GM18499 (cell line): Measurements from ENCODE around the gene KLHDC8A.

Experiments used
- ATAC-seq: cut with Tn5 transposase; IDR thresholded peaks from one replicate; pipeline ENCODE4 v1.9.1; 2021; ENCODE audit warnings: moderate number of reproducible peaks; ENCODE audit not compliant: insufficient read depth, unreplicated experiment

Gene KLHDC8A

DNA sequence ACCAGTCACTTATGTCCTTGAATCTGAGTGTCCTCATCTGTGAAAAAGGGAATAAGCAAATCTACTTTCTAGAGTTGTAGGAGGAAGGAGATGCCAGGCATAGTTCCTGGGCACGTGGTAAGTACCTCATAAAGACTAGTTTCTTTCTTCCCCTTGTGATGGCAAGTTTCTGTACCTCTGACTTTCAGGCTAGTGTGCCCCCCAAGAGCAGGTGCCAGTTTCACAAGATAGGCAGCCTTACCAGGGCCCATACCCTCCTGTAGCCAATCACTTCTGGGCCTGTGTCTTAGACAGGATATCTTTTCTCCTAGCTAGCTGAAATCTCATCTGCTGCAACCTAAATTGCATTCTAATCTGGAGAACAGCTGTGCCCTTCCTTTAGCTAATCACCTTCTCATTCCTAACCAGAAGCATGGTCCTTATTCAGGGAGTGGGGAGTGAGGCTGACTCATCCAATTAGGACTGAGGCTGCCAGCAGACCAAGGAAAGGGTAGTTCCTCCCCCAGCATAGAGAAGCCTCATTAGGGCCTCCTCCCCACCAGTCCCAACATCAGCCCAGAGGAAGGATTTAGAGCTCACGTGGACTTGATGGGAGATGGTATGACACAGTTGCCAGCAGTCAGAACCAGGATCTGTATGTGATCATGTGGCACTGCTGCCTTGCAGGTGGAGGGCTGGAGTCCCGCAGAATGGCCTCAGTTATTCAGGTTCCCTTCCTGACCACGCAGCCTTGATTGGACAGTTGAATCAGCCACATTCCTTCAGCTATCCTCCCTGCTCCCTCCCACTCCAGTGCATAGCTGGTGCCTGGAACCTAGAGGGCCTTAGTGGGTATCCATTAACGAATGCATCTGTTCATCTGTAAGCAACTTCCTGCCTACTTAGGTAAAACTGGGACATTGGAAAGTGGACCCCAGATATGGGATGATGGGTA is 7.9 kb downstream of the KLHDC8A start:
- no peak for ATAC-seq

- ATAC-seq: no peak
Measured at GRCh38 chr1:205346956-205347574, 9.7 kb downstream of the KLHDC8A start.

DNA sequence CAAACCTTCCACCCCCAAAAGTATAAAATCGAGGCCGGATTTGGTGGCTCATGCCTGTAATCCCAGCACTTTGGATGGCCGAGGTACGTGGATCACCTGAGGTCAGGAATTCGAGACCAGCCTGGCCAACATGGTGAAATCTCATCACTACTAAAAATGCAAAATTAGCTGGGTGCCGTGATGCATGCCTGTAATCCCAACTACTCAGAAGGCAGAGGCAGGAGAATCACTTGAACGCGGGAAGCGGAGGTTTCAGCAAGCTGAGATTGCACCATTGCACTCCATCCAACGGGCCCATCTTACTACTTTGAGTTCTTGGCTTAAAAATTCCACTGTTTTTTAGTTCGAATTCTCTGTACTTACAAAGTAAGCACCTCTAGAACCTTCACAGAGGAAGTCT is 11.0 kb downstream of the KLHDC8A start:
- ATAC-seq: no peak

- ATAC-seq: no peak
Measured at GRCh38 chr1:205344066-205344928, 12.4 kb downstream of the KLHDC8A start.

GRCh38 chr1:205343431-205344065 is 13.2 kb downstream of the KLHDC8A start:
- ATAC-seq: no peak

GRCh38 chr1:205342986-205343385 is 13.7 kb downstream of the KLHDC8A start:
- ATAC-seq: no peak

DNA sequence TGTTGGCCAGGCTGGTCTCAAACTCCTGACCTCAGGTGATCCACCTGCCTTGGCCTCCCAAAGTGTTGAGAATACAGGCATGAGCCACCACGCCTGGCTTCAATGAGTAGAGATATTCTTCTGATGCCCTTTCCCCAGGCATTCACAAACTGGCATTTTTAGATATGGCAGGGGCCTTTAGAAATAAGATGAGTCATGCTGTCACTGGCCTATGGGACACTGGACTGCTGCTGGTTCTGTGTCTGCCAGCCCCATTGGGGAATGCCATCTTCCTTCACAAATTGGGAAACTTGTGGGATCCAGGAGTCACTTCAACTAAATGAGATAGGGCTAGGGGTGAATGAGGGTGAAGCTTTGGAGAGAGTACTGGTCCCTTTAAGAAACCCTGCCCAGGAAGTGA is 16.0 kb downstream of the KLHDC8A start:
- no peak for ATAC-seq

GRCh38 chr1:205339717-205340116 is 17.0 kb downstream of the KLHDC8A start:
- no peak for ATAC-seq

- no peak for ATAC-seq
Measured at GRCh38 chr1:205339197-205339702, 17.5 kb downstream of the KLHDC8A start.

DNA sequence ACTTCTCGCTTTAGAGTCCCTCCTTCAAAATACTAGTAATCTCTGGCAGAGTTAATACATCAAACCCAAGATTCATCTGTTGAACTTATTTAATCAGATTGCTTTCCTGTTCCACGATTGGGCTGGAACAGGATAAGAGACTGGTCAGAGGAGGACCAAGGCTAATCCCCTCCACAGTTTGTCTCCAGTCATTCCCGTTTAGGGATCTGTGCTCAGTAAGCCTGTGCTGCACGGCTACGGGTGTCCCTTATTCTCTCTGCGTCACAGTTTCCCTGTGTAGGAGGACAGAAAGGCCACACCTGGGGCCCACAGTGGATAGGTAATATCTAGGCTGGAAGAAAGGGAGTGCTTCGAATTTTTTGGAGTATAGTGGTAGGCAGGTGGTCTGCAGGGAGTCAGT is 18.7 kb downstream of the KLHDC8A start:
- no peak for ATAC-seq

DNA sequence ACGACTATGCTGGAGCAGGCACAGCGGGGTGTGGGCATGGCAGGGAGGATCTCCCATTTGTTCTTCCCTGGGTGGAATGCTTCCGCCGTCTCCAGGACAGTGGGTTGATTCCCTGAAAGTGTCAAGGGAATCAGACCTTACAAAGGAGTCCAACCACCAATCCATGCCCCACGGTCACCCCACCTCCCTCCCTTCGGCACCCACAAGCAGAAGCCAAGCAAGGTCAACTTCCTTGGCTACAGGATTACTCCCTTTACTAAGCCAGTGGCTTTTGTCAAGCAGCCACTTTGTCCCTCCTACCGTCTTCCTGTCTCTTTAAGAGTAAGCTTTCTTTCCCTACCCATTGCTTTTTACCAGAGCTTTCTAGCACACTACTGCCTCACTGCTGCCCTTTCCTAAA is 19.2 kb downstream of the KLHDC8A start:
- no peak for ATAC-seq

DNA sequence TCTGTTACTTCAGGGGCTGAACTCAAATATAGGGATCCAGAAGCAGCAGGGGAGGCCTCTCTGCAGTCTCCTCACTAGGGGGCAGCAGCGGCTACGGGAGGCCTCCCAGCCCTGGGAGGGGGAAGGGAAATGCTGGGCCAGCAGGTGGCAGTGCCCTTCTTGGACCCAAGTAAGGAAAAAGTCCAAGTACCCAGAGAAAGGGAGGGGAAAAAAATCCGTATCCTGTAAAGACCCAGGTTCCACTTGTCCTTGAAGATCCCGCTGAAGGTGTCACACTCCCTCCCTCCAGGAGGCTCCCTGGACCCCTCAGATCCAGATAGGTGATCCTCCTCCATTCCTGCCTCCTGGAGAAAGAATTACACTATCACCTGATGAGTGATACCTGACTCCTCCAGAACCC is 21.0 kb downstream of the KLHDC8A start:
- no peak for ATAC-seq

- ATAC-seq: no peak
Measured at GRCh38 chr1:205332015-205332791, 24.5 kb downstream of the KLHDC8A start.

GRCh38 chr1:205330150-205330549 is 26.6 kb downstream of the KLHDC8A start:
- no peak for ATAC-seq

DNA sequence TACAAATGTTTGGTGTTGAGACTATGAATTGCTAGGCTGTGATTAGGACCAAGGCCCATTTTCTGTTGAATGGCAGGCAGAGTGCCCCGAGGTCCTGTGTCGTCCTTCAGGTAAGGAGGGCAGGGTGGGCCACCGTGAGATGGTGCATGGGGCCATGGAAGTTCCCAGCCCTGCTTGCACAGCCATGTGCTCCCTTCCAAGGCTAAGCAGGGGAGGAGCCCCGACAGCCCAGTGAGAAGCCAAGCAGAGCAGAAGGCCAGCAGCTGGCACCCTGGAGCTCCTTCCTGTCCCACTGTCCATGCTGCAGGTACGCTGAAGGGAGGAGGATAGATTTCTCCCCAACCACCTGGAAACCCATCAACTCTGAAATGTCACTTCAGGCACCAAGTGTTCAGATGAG is 27.0 kb downstream of the KLHDC8A start:
- no peak for ATAC-seq

- no peak for ATAC-seq
Measured at GRCh38 chr1:205328476-205328875, 28.2 kb downstream of the KLHDC8A start.

DNA sequence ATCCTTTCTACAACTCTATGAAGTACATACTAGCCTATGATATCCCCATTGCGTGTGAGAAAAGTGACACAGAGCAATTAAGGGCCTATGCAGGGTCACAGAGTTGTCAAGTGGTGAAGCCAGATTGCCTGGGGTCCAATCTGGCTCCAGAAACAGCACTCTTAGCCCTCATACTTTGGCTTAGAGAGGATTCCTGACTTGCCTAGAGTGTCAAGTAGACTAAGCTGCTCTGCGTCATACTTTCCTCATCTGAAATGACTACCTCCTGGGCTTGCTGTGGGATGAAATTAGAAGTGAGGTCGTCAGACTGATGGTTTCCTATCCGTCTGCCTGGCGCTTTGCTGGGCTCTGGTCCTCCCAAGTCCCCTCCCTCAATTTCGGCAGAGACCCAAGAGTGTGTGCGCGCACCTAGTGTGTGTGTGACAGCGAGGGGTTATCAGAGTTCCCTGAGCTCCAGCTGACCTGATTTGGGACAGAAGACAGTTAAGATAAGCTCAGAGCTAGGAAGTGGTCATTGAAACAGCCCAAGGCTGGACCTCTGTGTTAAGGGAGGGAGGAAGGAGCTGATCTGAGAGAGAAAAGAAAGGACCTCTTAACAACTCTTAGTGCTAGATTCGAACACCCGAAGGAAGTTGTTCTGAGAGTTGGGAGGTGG is 29.8 kb downstream of the KLHDC8A start:
- ATAC-seq: no peak

- no peak for ATAC-seq
Measured at GRCh38 chr1:205325334-205325884, 31.3 kb downstream of the KLHDC8A start.

- ATAC-seq: no peak
Measured at GRCh38 chr1:205324781-205325180, 31.9 kb downstream of the KLHDC8A start.
